GM18870 (cell line): ENCODE results near the gene ECSCR.
"Not testable (repeated sequence)": the region's sequence is repeated elsewhere in the genome, so short reads cannot be mapped to it uniquely, and the experiment has no call there.

Source experiments
- ATAC-seq: cut with Tn5 transposase; IDR thresholded peaks from one replicate; pipeline ENCODE4 v1.9.1; 2021; ENCODE audit warnings: moderate library complexity; ENCODE audit not compliant: unreplicated experiment

The ECSCR gene

GRCh38 chr5:139446956-139447779 lies 15.4 kb downstream of the ECSCR start:
- peak; percentile 78 for ATAC-seq

- no peak for ATAC-seq
These were observed 17.0 kb downstream of the ECSCR start for GRCh38 chr5:139445325-139446170.

- no peak for ATAC-seq
These were observed 18.6 kb downstream of the ECSCR start for GRCh38 chr5:139443831-139444453.

GRCh38 chr5:139440416-139440815 lies 22.1 kb downstream of the ECSCR start:
- not testable (repeated sequence) for ATAC-seq

GRCh38 chr5:139439013-139439903 lies 23.3 kb downstream of the ECSCR start, which contains the start of gene DNAJC18:
DNAJC18 (minus strand) TSS chr5:139439525; CDS start chr5:139439445, 80 bp downstream.
- peak; percentile 53 for ATAC-seq

- ATAC-seq = no peak
These were observed 23.9 kb downstream of the ECSCR start for GRCh38 chr5:139438707-139439012.

GRCh38 chr5:139435676-139436075 lies 26.9 kb downstream of the ECSCR start:
- ATAC-seq = no peak

- no peak for ATAC-seq
These were observed 30.8 kb downstream of the ECSCR start for GRCh38 chr5:139431706-139432105.

GRCh38 chr5:139430015-139430414 lies 32.5 kb downstream of the ECSCR start:
- ATAC-seq = no peak

- ATAC-seq = no peak
These were observed 36.2 kb downstream of the ECSCR start for GRCh38 chr5:139426203-139426885.

GRCh38 chr5:139425497-139425896 lies 37.0 kb downstream of the ECSCR start:
- ATAC-seq = no peak

GRCh38 chr5:139422307-139422893 lies 40.1 kb downstream of the ECSCR start:
- peak; percentile 53 for ATAC-seq

- no peak for ATAC-seq
These were observed 43.0 kb downstream of the ECSCR start for GRCh38 chr5:139419226-139420192.

- no peak for ATAC-seq
These were observed 43.8 kb downstream of the ECSCR start for GRCh38 chr5:139418793-139419192.

- no peak for ATAC-seq
These were observed 45.3 kb downstream of the ECSCR start for GRCh38 chr5:139417214-139417613.

GRCh38 chr5:139416651-139417050 lies 45.9 kb downstream of the ECSCR start:
- no peak for ATAC-seq

- no peak for ATAC-seq
These were observed 46.7 kb downstream of the ECSCR start for GRCh38 chr5:139415869-139416268.

- ATAC-seq = no peak
These were observed 47.2 kb downstream of the ECSCR start for GRCh38 chr5:139415221-139415861.
